GM18951 (cell line): Measurements from ENCODE around the gene ZNF653.

ENCODE experiments used
- POLR2A ChIP-seq: IDR thresholded peaks from 4 replicates; pipeline ENCODE4 v1.6.1; 2011; ENCODE audit warnings: mild to moderate bottlenecking; ENCODE audit not compliant: insufficient read length, insufficient read depth; ENCODE audit errors: extremely low read depth
- in situ Hi-C: fragments of 300-500 bp; cut with MboI; formaldehyde crosslinking; loops from one replicate; pipeline ENCODE4 v1.12.0; 2022; ENCODE audit warnings: low sequenced_read_pairs, mixed read lengths, inconsistent platforms; ENCODE audit not compliant: unreplicated experiment

The ZNF653 gene, protein sequence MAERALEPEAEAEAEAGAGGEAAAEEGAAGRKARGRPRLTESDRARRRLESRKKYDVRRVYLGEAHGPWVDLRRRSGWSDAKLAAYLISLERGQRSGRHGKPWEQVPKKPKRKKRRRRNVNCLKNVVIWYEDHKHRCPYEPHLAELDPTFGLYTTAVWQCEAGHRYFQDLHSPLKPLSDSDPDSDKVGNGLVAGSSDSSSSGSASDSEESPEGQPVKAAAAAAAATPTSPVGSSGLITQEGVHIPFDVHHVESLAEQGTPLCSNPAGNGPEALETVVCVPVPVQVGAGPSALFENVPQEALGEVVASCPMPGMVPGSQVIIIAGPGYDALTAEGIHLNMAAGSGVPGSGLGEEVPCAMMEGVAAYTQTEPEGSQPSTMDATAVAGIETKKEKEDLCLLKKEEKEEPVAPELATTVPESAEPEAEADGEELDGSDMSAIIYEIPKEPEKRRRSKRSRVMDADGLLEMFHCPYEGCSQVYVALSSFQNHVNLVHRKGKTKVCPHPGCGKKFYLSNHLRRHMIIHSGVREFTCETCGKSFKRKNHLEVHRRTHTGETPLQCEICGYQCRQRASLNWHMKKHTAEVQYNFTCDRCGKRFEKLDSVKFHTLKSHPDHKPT

DNA sequence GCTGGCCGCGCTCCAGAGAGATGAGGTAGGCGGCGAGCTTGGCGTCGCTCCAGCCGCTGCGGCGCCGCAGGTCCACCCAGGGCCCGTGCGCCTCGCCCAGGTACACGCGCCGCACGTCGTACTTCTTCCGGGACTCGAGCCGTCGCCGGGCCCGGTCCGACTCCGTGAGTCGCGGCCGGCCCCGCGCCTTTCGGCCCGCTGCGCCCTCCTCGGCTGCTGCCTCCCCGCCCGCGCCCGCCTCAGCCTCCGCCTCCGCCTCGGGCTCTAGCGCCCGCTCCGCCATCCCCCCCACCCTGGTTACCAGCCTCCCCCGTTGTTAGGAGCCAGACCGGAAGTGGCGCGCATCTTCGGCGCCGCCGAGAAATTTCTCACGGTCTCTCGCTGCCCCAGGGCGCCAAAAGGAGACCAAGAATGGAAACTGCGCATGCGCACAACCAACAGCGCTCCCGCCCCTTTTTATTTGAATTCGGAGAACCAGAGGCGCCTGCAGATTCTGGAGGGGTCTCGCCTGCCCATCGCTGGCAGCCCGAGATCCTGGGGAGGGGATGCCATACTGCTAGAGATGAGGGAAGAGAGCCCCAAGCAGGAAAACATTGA, at the start of gene ZNF653:
ZNF653 (minus strand) TSS at position 336 of the 597 bp plus-strand sequence; CDS start at position 283, 53 bp downstream.
- in situ Hi-C loops = no loop called here
- TF ChIP-seq POLR2A = peak; percentile 57

DNA sequence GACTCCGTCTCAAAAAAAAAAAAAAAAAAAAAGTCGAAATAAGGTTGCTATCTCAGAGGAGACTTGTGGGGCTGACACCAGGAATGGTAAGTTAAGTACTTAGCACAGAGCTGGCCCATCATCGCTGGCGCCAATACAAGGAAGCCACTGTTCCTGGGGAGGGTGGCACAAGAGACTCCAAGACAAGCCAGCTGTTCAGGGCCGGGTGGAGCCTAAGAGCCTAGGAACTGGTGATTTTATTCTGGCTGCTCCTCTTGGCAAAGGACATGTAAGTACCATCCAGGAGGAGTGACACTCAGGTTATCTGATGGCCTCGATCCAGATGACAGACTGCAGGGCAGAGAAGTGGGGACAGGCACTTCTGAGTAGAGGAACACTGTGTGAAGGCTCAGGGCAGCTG, 49.6 kb upstream of the ZNF653 start:
- no peak for TF ChIP-seq POLR2A

DNA sequence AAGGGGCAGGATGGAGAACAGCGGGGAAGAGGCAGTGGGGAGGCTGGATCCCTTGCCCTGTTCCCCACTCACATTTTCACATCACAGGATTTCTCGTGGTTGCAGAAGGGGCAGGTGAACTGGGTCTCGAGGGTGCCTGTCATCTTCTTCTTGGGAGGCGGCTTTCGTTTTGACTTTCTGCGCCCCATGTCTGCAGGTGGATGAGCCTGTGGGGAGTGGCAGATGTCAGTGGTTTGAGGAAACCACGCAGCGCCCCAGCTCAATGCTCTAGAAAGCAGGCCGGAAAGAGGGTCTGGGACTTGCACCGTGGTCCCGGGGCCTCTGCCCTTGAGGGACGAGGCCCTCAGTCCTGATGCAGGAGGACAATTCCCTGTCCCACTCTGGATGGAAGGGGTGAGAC, 48.5 kb upstream of the ZNF653 start:
- TF ChIP-seq POLR2A = no peak
- in situ Hi-C loops = no loop called here

More for the DNA sequence above, 49.6 kb upstream of the ZNF653 start:
- in situ Hi-C loops = no loop called here

DNA sequence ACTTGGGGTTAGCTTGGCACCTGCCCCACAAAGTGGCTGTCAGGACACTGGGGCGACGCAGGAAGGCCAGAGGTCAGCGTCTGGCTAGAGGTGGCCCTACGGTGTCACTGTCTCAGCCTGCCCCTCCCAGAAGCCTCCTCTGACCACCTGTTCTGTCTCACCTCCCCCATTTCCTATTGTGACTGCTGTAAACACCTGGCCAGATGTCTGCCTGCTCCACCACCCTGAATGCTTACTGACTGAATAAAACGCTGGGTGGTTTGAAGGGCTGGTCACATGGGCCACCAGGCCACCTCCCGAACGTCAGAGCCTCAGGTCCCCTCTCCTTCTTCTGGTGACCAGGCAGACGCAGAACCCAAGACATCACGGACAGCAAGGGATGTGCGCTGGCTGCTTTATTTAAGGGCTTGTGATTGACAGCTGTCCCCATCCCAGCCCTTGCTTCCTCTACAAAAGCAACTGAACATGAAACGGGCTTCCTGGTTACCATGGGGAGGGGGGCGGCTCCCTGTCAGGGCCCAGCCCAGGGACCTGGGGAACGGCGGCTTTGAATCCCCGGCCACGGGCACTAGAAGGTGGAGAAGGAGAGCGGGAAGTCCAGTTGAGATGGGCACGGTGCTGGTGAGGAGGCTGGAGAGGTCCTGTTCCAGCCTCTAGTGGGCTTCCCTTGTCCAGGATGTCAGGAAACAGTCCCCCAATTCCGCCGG, 47.2 kb upstream of the ZNF653 start:
- in situ Hi-C loops = no loop called here
- no peak for TF ChIP-seq POLR2A

DNA sequence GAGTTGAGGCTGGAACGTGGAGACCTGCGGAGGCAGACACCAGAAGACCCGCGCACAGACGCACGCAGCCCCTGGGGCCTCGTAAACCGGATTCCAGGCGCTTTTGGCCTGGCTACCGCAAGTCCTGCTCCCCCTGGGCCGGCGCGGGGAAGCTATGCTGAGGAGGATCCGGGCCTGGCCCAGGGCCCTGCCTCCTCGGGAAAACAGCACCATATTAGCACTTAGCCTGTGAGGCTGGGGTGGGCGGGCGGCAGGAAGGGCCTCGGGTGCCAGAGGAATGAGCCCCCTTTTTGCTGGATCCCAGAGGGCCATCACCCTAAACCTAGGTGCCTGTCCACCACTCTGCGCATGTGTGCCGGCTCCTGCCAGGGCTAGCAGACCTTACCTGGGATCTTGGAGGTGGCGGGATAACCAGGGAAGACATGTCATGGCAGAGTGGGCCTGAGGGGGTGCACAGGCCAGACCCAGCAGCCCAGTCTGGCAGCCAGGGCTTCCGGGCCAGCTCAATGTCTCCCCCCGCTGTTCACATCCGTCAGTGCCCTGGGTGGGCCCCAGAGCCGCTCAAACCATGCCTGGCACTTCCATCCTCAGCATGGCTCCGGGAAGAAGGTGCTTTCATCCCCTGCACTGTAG, 46.1 kb upstream of the ZNF653 start:
- in situ Hi-C loops = no loop called here

DNA sequence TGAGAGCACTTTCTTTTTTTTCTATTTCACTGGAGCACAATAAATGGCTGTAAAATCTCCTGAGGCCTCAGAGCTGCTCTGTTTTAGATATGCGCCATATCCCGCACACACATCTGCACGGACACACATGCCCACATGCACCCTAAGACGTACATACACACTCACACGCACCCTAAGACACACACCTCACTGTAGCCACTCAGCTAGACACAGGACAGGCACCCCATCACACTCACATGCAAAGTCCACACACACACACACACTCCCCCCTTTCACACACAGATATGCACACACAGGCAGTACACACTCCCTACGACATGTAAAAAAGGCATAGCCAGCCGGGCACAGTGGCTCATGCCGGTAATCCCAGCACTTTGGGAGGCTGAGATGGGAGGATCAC, 44.6 kb upstream of the ZNF653 start:
- no peak for TF ChIP-seq POLR2A
- in situ Hi-C loops = no loop called here

More for the DNA sequence above, 46.1 kb upstream of the ZNF653 start:
- TF ChIP-seq POLR2A = no peak

DNA sequence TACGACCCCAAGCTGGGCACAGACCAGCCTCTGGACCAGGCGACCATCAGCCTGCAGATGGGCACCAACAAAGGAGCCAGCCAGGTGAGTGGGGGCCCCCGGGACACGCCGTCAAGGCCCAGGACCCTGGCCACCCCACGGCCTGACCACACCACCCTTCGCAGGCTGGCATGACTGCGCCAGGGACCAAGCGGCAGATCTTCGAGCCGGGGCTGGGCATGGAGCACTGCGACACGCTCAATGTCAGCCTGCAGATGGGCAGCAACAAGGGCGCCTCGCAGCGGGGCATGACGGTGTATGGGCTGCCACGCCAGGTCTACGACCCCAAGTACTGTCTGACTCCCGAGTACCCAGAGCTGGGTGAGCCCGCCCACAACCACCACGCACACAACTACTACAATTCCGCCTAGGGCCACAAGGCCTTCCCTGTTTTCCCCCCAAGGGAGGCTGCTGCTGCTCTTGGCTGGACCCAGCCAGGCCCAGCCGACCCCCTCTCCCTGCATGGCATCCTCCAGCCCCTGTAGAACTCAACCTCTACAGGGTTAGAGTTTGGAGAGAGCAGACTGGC, 43.8 kb upstream of the ZNF653 start:
- TF ChIP-seq POLR2A = no peak
- in situ Hi-C loops = no loop called here

DNA sequence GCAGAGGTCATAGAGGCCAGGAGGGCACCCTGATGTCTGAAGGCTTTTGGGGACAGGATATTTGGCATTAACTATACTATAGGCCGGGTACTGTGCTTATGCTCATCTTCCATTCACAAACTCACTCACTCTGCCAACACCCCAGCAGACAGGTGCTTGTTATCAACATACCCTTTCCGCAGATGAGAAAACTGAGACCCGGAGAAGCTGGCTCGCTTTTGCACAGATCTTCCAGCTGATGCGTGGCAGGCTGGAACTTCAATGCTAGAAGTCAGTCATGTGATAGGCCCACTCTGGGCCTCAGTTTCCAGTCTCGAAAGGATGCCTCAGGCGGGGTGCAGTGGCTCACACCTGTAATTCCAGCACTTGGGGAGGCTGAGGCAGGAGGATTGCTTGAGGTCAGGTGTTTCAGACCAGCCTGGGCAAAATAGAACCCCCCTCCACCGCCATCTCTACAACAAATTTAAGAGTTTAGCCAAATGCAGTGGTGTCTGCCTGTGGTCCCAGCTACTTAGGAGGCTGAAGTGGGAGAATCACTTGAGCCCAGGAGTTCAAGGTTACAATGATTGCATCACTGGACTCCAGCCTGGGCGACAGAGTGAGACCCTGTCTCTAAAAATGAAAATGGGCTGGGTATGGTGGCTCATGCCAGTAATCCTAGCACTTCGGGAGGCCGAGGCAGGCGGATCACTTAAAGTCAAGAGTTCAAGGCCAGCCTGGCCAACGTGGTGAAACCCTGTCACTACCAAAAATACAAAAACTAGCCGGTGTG, 42.5 kb upstream of the ZNF653 start:
- in situ Hi-C loops = no loop called here

DNA sequence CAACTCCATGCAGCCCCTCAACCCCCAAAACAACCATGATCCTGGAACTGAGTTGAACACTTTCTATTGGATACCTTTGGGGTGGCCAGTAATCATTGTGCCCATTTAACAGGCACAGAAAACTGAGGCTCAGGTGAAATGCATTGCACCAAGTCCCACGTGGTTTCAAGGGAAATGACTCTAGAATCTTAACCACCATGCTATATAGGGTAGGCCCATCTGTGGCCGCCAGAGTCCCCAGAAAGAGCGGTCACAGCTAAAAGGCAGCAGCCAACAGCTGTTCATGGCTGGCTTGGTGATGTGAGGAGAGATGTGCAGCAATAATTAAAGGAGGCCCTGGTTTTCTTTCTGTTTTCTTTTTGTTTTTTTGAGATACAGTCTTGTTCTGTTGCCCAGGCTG, 35.6 kb upstream of the ZNF653 start:
- in situ Hi-C loops = no loop called here
- TF ChIP-seq POLR2A = no peak

More for the DNA sequence above, 42.5 kb upstream of the ZNF653 start:
- TF ChIP-seq POLR2A = no peak

DNA sequence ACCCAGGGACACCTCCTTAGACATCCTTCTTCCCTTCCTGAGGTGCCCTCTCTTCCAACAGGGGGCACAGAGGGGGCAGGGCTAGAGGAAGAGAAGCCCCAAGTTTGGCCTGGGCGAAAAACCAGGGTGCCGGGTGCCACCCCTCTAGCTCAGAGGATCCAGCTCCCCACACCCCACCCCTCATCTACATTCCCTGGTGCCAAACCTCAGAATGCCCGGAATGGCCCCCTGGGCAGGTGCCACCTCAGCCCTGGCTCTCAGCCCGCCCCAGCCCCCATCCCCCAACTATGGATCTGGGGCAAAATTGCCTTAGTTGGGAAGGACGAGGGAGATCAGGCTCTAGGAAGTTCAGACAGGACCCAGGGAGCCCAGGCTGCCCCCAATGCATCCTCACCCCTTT, 35.0 kb upstream of the ZNF653 start:
- no peak for TF ChIP-seq POLR2A
- in situ Hi-C loops = no loop called here

DNA sequence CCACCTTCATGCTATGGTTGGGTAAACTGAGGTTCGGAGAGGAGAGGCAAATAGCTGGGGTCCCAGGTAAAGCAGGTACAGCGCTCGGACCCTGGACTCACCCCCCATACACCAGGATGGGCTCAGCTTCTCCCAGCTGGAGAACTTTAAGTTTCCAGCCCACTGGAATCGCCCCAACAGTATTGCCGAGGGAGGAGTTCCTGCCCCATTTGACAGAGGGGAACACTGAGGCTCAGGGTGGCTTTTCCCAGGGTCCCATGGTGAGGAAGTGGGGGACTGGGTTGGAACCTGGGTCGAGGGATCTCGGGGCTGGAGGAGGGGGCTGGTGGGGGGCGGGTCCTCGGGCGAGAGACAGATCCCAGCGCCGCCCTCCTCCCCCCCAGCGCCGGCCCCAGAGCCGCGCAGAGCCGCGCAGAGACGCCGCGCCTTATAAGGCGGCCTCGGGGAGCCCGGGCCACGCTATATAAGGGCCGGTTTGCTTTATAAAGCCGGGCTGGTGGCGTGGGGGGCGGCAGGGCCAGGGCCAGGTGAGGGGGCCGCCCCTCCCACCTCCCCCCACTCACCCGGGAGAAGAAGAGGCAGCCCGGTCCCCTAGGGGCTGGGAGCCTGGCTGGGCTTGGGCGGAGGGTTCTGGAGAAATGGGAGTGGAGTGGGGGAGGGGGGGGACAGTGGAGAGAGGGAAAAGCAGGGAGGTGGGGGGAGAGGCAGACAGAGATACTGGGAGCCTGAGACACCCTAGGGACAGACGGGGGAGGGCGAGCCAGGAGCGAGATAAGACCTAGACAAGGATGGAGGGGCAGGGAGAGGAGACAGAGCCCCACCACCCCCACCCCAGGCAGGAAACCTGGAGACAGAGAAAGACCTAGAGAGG, 34.1 kb upstream of the ZNF653 start:
- no peak for TF ChIP-seq POLR2A
- in situ Hi-C loops = no loop called here
